ENCODE measurements around the gene DYRK2.

The DYRK2 gene

DNA sequence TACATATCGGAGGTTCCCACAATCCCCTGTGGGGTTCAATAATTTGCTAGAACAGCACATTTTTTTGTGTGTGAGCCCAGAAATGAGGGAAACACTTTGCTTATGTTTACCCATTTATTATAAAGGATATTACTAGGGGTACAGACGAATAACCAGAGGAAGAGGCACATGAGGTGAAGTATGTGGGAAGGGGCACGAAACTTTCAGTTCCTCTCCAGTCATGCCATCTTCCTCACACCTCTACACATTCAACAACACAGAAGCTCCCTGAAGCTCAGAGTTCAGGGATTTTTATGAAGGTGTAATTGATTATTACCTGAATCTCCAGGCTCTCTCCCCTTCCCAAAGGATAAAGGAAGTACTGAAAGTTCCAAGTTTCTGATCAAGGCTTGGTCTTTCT, 30.2 kb upstream of the DYRK2 start:
- H3K4me3 ChIP-seq (ENCODE audit: low read depth, low read length) = no peak overlapping the region
- DNase-seq (ENCODE audit: low read depth) = no peak
- TF ChIP-seq, protein P1, sequence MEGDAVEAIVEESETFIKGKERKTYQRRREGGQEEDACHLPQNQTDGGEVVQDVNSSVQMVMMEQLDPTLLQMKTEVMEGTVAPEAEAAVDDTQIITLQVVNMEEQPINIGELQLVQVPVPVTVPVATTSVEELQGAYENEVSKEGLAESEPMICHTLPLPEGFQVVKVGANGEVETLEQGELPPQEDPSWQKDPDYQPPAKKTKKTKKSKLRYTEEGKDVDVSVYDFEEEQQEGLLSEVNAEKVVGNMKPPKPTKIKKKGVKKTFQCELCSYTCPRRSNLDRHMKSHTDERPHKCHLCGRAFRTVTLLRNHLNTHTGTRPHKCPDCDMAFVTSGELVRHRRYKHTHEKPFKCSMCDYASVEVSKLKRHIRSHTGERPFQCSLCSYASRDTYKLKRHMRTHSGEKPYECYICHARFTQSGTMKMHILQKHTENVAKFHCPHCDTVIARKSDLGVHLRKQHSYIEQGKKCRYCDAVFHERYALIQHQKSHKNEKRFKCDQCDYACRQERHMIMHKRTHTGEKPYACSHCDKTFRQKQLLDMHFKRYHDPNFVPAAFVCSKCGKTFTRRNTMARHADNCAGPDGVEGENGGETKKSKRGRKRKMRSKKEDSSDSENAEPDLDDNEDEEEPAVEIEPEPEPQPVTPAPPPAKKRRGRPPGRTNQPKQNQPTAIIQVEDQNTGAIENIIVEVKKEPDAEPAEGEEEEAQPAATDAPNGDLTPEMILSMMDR (IDR thresholded peaks at IDR 0.05; ENCODE audit: control insufficient read depth, extremely low read depth, insufficient read depth) = no peak

DNA sequence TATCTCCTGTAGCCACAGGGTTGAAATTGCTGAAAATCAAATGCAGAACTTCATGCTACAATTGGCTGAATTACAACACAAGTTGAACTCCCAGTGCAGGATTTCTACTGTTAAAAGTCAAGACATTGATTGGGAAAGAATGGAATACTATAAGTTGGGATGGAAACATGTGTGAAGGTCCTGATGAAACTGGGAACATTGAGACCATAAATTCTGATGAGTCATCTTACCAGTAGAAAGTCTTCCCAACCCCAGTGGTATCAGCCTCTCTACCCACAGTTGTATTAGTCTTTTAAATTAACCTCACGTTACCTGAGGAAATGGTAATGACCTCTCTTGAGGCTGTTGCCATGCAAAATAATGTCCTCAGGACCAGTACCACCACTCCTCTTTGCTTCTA, 27.4 kb upstream of the DYRK2 start:
- H3K4me3 ChIP-seq (ENCODE audit: low read depth, low read length) = no peak overlapping the region
- no peak for DNase-seq (ENCODE audit: low read depth)
- TF ChIP-seq, protein P1 (IDR thresholded peaks at IDR 0.05; ENCODE audit: control insufficient read depth, extremely low read depth, insufficient read depth) = no peak

DNA sequence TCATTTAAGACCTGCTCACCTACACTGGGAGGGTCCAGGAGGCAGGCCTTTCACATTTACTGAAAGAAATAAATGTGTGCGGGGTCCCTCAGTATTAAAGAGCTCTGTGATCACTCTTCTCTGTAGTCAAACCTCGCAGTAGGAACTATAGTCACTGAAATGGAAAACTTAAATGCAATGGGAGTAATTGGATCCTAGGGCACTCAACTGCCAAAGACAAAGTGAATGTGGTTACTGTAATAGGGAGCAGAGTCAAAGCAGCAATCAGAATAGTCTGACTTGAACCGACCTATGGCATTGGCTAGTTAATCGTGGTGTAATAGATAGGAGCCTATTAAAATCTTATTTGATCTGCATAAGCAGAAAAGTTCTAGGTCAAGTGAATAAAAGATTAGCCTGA, 26.6 kb upstream of the DYRK2 start:
- TF ChIP-seq, protein P1 (IDR thresholded peaks at IDR 0.05; ENCODE audit: control insufficient read depth, extremely low read depth, insufficient read depth) = no peak
- no peak for DNase-seq (ENCODE audit: low read depth)
- H3K4me3 ChIP-seq (ENCODE audit: low read depth, low read length) = no peak overlapping the region

DNA sequence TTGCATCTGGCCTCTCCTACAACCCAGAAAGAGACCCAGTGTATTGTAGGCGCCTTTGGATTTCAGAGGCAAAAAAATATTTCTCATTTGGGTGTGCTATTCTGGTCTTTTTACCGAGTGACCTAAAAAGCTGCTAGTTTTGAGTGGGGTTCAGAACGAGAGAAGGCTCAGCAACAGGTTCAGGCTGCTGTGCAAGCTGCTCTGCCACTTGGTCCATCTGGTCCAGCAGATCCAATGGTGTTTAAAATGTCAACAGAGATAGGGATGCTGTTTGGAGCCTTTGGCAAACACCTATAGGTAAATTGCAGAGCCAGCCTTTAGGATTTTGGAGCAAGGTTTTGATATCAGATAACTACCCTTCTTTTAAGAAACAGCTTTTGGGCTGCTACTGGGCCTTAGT, 25.3 kb upstream of the DYRK2 start:
- no peak overlapping the region for H3K4me3 ChIP-seq (ENCODE audit: low read depth, low read length)
- DNase-seq (ENCODE audit: low read depth) = no peak
- TF ChIP-seq, protein P1 (IDR thresholded peaks at IDR 0.05; ENCODE audit: control insufficient read depth, extremely low read depth, insufficient read depth) = no peak

DNA sequence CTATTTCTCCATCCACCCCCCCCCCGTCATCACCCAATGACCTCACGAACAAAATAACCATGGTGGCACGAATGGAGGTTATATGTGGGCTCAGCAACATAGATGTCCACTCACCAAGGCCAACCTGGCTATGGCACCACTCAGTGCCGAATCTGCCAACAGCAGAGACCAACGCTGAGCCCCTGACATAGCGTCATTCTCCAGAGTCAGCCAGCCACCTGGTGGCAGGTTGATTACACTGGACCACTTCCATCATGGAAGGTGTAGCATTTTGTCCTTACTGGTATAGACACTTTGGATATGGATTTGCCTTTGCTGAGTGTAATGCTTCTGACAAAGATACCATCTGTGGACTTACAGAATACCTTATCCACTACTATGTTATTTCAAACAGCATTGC, 24.2 kb upstream of the DYRK2 start:
- TF ChIP-seq, protein P1 (IDR thresholded peaks at IDR 0.05; ENCODE audit: control insufficient read depth, extremely low read depth, insufficient read depth) = no peak
- no peak overlapping the region for H3K4me3 ChIP-seq (ENCODE audit: low read depth, low read length)
- DNase-seq (ENCODE audit: low read depth) = no peak

DNA sequence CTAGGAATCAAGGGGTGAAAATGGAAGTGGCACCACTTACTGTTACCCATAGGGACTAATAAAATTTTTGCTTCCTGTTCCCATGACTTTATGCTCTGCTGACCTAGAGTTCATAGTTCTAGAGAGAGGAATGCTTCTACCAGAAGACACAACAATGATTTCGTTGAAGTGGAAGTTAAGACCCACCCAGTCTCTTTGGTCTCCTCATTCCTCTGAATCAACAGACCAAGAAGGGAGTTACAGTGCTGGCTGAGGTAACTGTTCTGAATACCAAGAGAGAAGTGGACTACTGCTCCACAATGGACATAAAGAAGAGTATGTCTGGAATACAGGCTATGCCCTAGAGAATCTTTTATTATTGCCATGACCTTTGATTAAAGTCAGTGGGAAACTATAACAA, 23.5 kb upstream of the DYRK2 start:
- DNase-seq (ENCODE audit: low read depth) = no peak
- TF ChIP-seq, protein P1 (IDR thresholded peaks at IDR 0.05; ENCODE audit: control insufficient read depth, extremely low read depth, insufficient read depth) = no peak

DNA sequence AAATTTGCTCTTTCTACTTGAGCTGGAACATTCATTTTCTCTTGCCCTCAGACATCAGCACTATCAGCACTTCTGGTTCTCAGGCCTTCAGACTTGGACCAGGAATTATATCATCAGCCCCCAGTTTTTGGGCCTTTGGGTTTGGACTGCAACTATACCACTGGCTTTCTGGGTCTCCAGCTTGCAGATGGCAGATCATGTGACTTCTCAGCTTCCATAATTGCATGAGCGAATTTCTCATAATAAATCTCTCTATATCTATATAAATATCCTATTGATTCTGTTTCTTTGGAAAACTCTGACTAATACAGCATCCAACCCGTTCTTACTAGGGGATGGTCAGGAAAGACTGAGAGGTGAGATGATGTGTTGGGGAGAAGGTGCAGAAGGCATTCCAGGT, 22.4 kb upstream of the DYRK2 start:
- DNase-seq (ENCODE audit: low read depth) = no peak
- no peak overlapping the region for H3K4me3 ChIP-seq (ENCODE audit: low read depth, low read length)
- TF ChIP-seq, protein P1 (IDR thresholded peaks at IDR 0.05; ENCODE audit: control insufficient read depth, extremely low read depth, insufficient read depth) = no peak

More for the DNA sequence above, 23.5 kb upstream of the DYRK2 start:
- no peak overlapping the region for H3K4me3 ChIP-seq (ENCODE audit: low read depth, low read length)

Measured in LNCaP clone FGC (cell line).